GM13976 (cell line): ENCODE results near the gene MYT1.

Source experiments
- DNase-seq: peaks from one replicate; pipeline ENCODE4 v3.0.0; 2012; ENCODE audit warnings: low spot score
- CTCF ChIP-seq: IDR thresholded peaks from 2 replicates; pipeline ENCODE4 v1.5.1; 2012; ENCODE audit warnings: borderline replicate concordance, mild to moderate bottlenecking; ENCODE audit not compliant: insufficient read depth; ENCODE audit errors: extremely low read depth, missing control alignments, control extremely low read depth
- in situ Hi-C: fragments of 300-500 bp; cut with MboI; formaldehyde crosslinking; loops from one replicate; pipeline ENCODE4 v1.12.0; 2022; ENCODE audit warnings: low sequenced_read_pairs, mixed read lengths, inconsistent platforms; ENCODE audit not compliant: unreplicated experiment

Gene MYT1

GRCh38 chr20:64145458-64146300 is 18.6 kb upstream of the MYT1 start:
- in situ Hi-C loops = no loop called here
- no peak for DNase-seq
- TF ChIP-seq CTCF = no peak

GRCh38 chr20:64146301-64146935 is 17.8 kb upstream of the MYT1 start:
- in situ Hi-C loops = no loop called here
- no peak for DNase-seq
- TF ChIP-seq CTCF = no peak

GRCh38 chr20:64146936-64147477 is 17.2 kb upstream of the MYT1 start:
- in situ Hi-C loops = no loop called here
- no peak for DNase-seq
- no peak for TF ChIP-seq CTCF

GRCh38 chr20:64148581-64148980 is 15.7 kb upstream of the MYT1 start:
- TF ChIP-seq CTCF = no peak
- in situ Hi-C loops = no loop called here

GRCh38 chr20:64149141-64149540 is 15.1 kb upstream of the MYT1 start:
- in situ Hi-C loops = no loop called here
- no peak for DNase-seq
- TF ChIP-seq CTCF = no peak

More at GRCh38 chr20:64148581-64148980, 15.7 kb upstream of the MYT1 start:
- no peak for DNase-seq

- DNase-seq = no peak
- TF ChIP-seq CTCF = no peak
- in situ Hi-C loops = no loop called here
Measured at GRCh38 chr20:64149809-64150560, 14.3 kb upstream of the MYT1 start.
